Ecto neural progenitor cell (in vitro differentiated cells): ENCODE data around the gene SPG7.
A peak's percentile ranks its signal among the peaks of the same experiment; 100 is the strongest.
"Not testable (repeated sequence)": the region's sequence is repeated elsewhere in the genome, so short reads cannot be mapped to it uniquely, and the experiment has no call there.

Source experiments
- DNase-seq: peaks from one replicate; pipeline ENCODE4 v3.0.0-alpha.2; 2018; ENCODE audit warnings: low spot score

The SPG7 gene

GRCh38 chr16:89581045-89581695, 73.0 kb downstream of the SPG7 start:
- DNase-seq = no peak

- DNase-seq = no peak
Observed at GRCh38 chr16:89581861-89582563, 73.8 kb downstream of the SPG7 start.

GRCh38 chr16:89582614-89583196, 74.5 kb downstream of the SPG7 start:
- no peak for DNase-seq

- no peak for DNase-seq
Observed at GRCh38 chr16:89583197-89583894, 75.1 kb downstream of the SPG7 start.

GRCh38 chr16:89583895-89584644, 75.9 kb downstream of the SPG7 start:
- DNase-seq = no peak

GRCh38 chr16:89584768-89585549, 76.8 kb downstream of the SPG7 start:
- no peak for DNase-seq

- DNase-seq = no peak
Observed at GRCh38 chr16:89586218-89586617, 78.0 kb downstream of the SPG7 start.

GRCh38 chr16:89586853-89587252, 78.7 kb downstream of the SPG7 start:
- no peak for DNase-seq

GRCh38 chr16:89587676-89588075, 79.5 kb downstream of the SPG7 start:
- not testable (repeated sequence) for DNase-seq

GRCh38 chr16:89588413-89589109, 80.4 kb downstream of the SPG7 start:
- DNase-seq = no peak

GRCh38 chr16:89589241-89589926, 81.2 kb downstream of the SPG7 start:
- DNase-seq = no peak

- DNase-seq = no peak
Observed at GRCh38 chr16:89593841-89594240, 85.6 kb downstream of the SPG7 start.

- no peak for DNase-seq
Observed at GRCh38 chr16:89595330-89596060, 87.3 kb downstream of the SPG7 start.

GRCh38 chr16:89596061-89596689, 88.0 kb downstream of the SPG7 start:
- DNase-seq = no peak

GRCh38 chr16:89596957-89597649, 88.9 kb downstream of the SPG7 start:
- no peak for DNase-seq

GRCh38 chr16:89598199-89598598, 90.0 kb downstream of the SPG7 start:
- no peak for DNase-seq

- DNase-seq = peak; percentile 74
Observed at GRCh38 chr16:89599451-89599858, 91.3 kb downstream of the SPG7 start.

GRCh38 chr16:89599902-89600301, 91.7 kb downstream of the SPG7 start:
- DNase-seq = no peak
